ENCODE data around the gene UBE2E3.

DNA sequence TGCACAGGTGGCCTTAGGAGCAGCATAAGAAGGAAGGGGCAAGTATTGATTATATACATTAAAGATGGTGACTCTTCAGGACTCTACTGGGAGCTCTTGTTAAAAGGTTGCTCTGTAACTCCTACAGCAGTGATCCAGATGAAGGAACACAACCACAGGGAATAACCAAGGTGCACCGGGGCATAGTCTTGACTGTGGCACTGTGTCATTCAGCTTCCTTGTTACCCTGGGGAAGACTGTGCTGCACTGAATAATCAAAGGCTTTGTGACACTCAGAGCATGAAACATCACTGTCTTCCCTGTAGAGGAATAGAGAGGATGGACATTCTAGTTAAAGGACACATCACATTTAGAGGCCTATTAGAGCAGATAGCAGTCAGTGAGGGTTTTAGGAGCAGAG, 105.3 kb downstream of the UBE2E3 start:
- TF ChIP-seq, protein P1, sequence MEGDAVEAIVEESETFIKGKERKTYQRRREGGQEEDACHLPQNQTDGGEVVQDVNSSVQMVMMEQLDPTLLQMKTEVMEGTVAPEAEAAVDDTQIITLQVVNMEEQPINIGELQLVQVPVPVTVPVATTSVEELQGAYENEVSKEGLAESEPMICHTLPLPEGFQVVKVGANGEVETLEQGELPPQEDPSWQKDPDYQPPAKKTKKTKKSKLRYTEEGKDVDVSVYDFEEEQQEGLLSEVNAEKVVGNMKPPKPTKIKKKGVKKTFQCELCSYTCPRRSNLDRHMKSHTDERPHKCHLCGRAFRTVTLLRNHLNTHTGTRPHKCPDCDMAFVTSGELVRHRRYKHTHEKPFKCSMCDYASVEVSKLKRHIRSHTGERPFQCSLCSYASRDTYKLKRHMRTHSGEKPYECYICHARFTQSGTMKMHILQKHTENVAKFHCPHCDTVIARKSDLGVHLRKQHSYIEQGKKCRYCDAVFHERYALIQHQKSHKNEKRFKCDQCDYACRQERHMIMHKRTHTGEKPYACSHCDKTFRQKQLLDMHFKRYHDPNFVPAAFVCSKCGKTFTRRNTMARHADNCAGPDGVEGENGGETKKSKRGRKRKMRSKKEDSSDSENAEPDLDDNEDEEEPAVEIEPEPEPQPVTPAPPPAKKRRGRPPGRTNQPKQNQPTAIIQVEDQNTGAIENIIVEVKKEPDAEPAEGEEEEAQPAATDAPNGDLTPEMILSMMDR (IDR thresholded peaks at IDR 0.05; ENCODE audit: low read depth, low read length, missing input control): no peak
- no peak for TF ChIP-seq ZBTB33 (IDR thresholded peaks at IDR 0.05)
- TF ChIP-seq, protein P2, sequence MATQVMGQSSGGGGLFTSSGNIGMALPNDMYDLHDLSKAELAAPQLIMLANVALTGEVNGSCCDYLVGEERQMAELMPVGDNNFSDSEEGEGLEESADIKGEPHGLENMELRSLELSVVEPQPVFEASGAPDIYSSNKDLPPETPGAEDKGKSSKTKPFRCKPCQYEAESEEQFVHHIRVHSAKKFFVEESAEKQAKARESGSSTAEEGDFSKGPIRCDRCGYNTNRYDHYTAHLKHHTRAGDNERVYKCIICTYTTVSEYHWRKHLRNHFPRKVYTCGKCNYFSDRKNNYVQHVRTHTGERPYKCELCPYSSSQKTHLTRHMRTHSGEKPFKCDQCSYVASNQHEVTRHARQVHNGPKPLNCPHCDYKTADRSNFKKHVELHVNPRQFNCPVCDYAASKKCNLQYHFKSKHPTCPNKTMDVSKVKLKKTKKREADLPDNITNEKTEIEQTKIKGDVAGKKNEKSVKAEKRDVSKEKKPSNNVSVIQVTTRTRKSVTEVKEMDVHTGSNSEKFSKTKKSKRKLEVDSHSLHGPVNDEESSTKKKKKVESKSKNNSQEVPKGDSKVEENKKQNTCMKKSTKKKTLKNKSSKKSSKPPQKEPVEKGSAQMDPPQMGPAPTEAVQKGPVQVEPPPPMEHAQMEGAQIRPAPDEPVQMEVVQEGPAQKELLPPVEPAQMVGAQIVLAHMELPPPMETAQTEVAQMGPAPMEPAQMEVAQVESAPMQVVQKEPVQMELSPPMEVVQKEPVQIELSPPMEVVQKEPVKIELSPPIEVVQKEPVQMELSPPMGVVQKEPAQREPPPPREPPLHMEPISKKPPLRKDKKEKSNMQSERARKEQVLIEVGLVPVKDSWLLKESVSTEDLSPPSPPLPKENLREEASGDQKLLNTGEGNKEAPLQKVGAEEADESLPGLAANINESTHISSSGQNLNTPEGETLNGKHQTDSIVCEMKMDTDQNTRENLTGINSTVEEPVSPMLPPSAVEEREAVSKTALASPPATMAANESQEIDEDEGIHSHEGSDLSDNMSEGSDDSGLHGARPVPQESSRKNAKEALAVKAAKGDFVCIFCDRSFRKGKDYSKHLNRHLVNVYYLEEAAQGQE (IDR thresholded peaks at IDR 0.05): no peak
- no peak for TF ChIP-seq YY1 (IDR thresholded peaks at IDR 0.05)
- no peak for TF ChIP-seq EGR1 (IDR thresholded peaks at IDR 0.05; ENCODE audit: low read depth in 2 of 2)
- no peak for TF ChIP-seq GABPA (IDR thresholded peaks at IDR 0.05 in 1 of 2, conservative IDR thresholded peaks at IDR 0.05 in 1 of 2)
- TF ChIP-seq, protein P3, sequence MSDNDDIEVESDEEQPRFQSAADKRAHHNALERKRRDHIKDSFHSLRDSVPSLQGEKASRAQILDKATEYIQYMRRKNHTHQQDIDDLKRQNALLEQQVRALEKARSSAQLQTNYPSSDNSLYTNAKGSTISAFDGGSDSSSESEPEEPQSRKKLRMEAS (IDR thresholded peaks at IDR 0.05): no peak
- TF ChIP-seq NR2F2 (IDR thresholded peaks at IDR 0.05): no peak
- TF ChIP-seq JUND (IDR thresholded peaks at IDR 0.05): no peak
- no peak for TF ChIP-seq FOXA1 (IDR thresholded peaks at IDR 0.05)
- TF ChIP-seq TAF1 (conservative IDR thresholded peaks at IDR 0.05): no peak

All from liver (tissue), 3 donors.